Osteocyte (in vitro differentiated cells): ENCODE results near the gene DCTPP1. TPM values are rescaled to one million over a fixed set of nuclear protein-coding genes. Genes with fewer than 3 reads are reported as not detected.

Experiments used
- DNase-seq: peaks from one replicate; pipeline ENCODE4 v3.0.0; 2021; ENCODE audit warnings: mixed read lengths; ENCODE audit not compliant: unreplicated experiment; ENCODE audit errors: extremely low spot score
- H3K27ac Mint-ChIP-seq: one replicate; pipeline ENCODE4 v1.8.0; 2021; ENCODE audit warnings: mild to moderate bottlenecking, mixed read lengths; ENCODE audit not compliant: unreplicated experiment
- H3K27me3 Mint-ChIP-seq: one replicate; pipeline ENCODE4 v1.8.0; 2021; ENCODE audit warnings: mixed read lengths; ENCODE audit not compliant: unreplicated experiment
- H3K36me3 Mint-ChIP-seq: one replicate; pipeline ENCODE4 v1.8.0; 2021; ENCODE audit warnings: mixed read lengths; ENCODE audit not compliant: unreplicated experiment
- H3K4me1 Mint-ChIP-seq: one replicate; pipeline ENCODE4 v1.8.0; 2021; ENCODE audit warnings: mixed read lengths; ENCODE audit not compliant: unreplicated experiment
- H3K4me3 Mint-ChIP-seq: one replicate; pipeline ENCODE4 v1.8.0; 2021; ENCODE audit warnings: mild to moderate bottlenecking, moderate library complexity, mixed read lengths; ENCODE audit not compliant: unreplicated experiment
- H3K9me3 Mint-ChIP-seq: one replicate; pipeline ENCODE4 v1.8.0; 2021; ENCODE audit warnings: mixed read lengths; ENCODE audit not compliant: unreplicated experiment
- total RNA-seq: library from RNA; stranded (reverse); gene quantifications from 2 replicates; pipeline ENCODE4 v1.2.1, GENCODE V29; 2021
- TF ChIP-seq, protein P1 (sequence below): fragments of 200-600 bp; sonication (generic); IDR thresholded peaks from 2 replicates; pipeline ENCODE4 v1.5.0; 2021; ENCODE audit warnings: antibody characterized with exemption, mild to moderate bottlenecking, moderate library complexity

DCTPP1 gene
- total RNA-seq, 1 donor from 2014 or later, result 26.8 TPM

DNA sequence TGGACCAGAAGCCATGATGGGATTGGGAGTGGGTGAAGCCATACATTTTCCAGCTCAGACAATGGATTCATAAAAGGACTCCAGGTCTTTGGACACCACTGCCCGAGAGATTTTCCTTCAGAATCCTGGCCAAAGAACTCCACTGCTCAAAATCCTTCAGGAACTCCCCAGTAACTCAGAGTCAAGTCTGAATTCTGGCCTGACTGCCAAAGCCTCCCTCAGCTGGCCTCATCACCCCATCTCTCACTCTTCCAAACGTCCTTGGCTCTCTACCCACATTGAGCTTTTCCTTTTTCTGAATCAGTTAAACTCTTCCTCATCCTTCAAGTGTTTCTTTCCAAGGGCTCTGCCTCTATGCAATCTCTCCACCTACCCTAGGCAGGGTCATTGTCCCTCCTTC is 46.3 kb downstream of the DCTPP1 start:
- no peaks in the 10 kb centered on the region for H3K36me3 Mint-ChIP-seq
- H3K27ac Mint-ChIP-seq, result no peak overlapping the region
- H3K4me3 Mint-ChIP-seq, result no peak overlapping the region
- TF ChIP-seq, protein P1, sequence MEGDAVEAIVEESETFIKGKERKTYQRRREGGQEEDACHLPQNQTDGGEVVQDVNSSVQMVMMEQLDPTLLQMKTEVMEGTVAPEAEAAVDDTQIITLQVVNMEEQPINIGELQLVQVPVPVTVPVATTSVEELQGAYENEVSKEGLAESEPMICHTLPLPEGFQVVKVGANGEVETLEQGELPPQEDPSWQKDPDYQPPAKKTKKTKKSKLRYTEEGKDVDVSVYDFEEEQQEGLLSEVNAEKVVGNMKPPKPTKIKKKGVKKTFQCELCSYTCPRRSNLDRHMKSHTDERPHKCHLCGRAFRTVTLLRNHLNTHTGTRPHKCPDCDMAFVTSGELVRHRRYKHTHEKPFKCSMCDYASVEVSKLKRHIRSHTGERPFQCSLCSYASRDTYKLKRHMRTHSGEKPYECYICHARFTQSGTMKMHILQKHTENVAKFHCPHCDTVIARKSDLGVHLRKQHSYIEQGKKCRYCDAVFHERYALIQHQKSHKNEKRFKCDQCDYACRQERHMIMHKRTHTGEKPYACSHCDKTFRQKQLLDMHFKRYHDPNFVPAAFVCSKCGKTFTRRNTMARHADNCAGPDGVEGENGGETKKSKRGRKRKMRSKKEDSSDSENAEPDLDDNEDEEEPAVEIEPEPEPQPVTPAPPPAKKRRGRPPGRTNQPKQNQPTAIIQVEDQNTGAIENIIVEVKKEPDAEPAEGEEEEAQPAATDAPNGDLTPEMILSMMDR, result no peak
- peaks cover 16% of the 10 kb centered on the region for H3K4me1 Mint-ChIP-seq
- no peak for DNase-seq
- no peaks in the 10 kb centered on the region for H3K9me3 Mint-ChIP-seq
- no peaks in the 10 kb centered on the region for H3K27me3 Mint-ChIP-seq

- Mint-ChIP-seq H3K27me3 (no peaks in the 10 kb centered on the region), H3K4me1 (peaks cover 26% of the 10 kb centered on the region), H3K9me3 (no peaks in the 10 kb centered on the region), H3K36me3 (no peaks in the 10 kb centered on the region), H3K4me3 (no peak within 1 kb of the TSS), H3K27ac (no peak within 1 kb of the TSS)
- DNase-seq, result no peak
- TF ChIP-seq, protein P1, result no peak
Measured at GRCh38 chr16:30382111-30382881, 47.5 kb downstream of the DCTPP1 start, which contains the start of gene SEPTIN1. TSS of gene SEPTIN1 (minus strand) at chr16:30382561. CDS start at chr16:30382542, 19 bp downstream.

- Mint-ChIP-seq H3K36me3 (no peaks in the 10 kb centered on the region), H3K27me3 (no peaks in the 10 kb centered on the region), H3K4me1 (peaks cover 30% of the 10 kb centered on the region), H3K27ac (no peak overlapping the region), H3K4me3 (no peak overlapping the region), H3K9me3 (no peaks in the 10 kb centered on the region)
- DNase-seq, result no peak
- TF ChIP-seq, protein P1, result no peak
Measured at GRCh38 chr16:30381291-30382041, 48.4 kb downstream of the DCTPP1 start.

DNA sequence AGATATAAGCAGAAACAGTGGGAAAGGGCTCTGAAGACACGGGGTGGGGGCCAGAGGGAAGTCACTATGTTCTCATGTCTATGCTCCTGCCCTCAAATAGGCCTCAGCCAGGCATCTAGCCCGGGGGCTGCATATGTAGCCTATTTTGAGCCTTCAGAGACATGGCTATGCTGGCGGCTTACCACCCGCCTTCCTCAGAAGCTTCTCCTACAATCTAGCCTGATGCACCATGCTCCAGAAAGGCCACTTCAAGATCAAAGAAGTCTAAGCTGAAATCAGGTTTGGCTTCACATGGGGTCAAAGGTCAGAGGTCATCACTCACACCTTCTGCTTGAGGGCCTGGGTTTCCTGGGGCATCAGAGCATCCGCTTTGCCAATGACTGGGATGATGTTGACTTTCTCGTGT is 49.0 kb downstream of the DCTPP1 start:
- H3K27ac Mint-ChIP-seq, result no peak overlapping the region
- no peaks in the 10 kb centered on the region for H3K27me3 Mint-ChIP-seq
- no peak overlapping the region for H3K4me3 Mint-ChIP-seq
- no peak for DNase-seq
- peaks cover 30% of the 10 kb centered on the region for H3K4me1 Mint-ChIP-seq
- TF ChIP-seq, protein P1, result no peak
- no peaks in the 10 kb centered on the region for H3K9me3 Mint-ChIP-seq
- H3K36me3 Mint-ChIP-seq, result no peaks in the 10 kb centered on the region
